ENCODE results near the gene CER1. TPM values are rescaled to one million over a fixed set of nuclear protein-coding genes. Genes with fewer than 3 reads are reported as not detected.

The CER1 gene
- total RNA-seq, 2 donors from 2014 or later = not detected

GRCh38 chr9:14677396-14677795, 45.1 kb downstream of the CER1 start:
- DNase-seq = no peak
- intact Hi-C loops (cut with DNase I) = no loop called here
- no peak for ATAC-seq

- intact Hi-C loops (cut with DNase I) = no loop called here
- DNase-seq (no peak), ATAC-seq (no peak)
Observed at GRCh38 chr9:14674630-14675029, 47.9 kb downstream of the CER1 start.

- intact Hi-C loops (cut with DNase I) = no loop called here
- ATAC-seq (no peak), DNase-seq (no peak)
Observed at GRCh38 chr9:14671377-14671776, 51.2 kb downstream of the CER1 start.

GRCh38 chr9:14670718-14671117, 51.8 kb downstream of the CER1 start:
- ATAC-seq = no peak
- DNase-seq = no peak
- intact Hi-C loops (cut with DNase I) = no loop called here

Other genes starting within 250 kb of the CER1 start
- 1 to 10 TPM; 7.3 to 8.9 TPM for gene ZDHHC21, start 29.3 kb downstream of the CER1 start, total RNA-seq
- gene FREM1, start 187.7 kb upstream of the CER1 start, total RNA-seq = 1 to 10 TPM; 1.8 to 7.7 TPM